Epithelial cell of proximal tubule (primary cell): Measurements from ENCODE around the gene MCC. TPM values are rescaled to one million over a fixed set of nuclear protein-coding genes. Genes with fewer than 3 reads are reported as not detected.

ENCODE experiments used
- DNase-seq: peaks from one replicate; pipeline ENCODE4 v3.0.0-alpha.2; 2011; ENCODE audit warnings: low read depth
- H3K4me3 ChIP-seq: 2 replicates; pipeline ENCODE4 v1.5.1; 2011; ENCODE audit warnings: low read depth, mild to moderate bottlenecking, low read length
- CTCF ChIP-seq: conservative IDR thresholded peaks from 2 replicates; pipeline ENCODE4 v1.5.1; 2012; ENCODE audit warnings: low read depth, mild to moderate bottlenecking, low read length
- total RNA-seq: library from RNA; depleted of rRNA; stranded (reverse); fragments of >200 nt; gene quantifications from 2 replicates; pipeline ENCODE4 v1.2.3, GENCODE V29; 2015

MCC gene
- total RNA-seq, 1 donor from 2014 or later, result 6.3 TPM

GRCh38 chr5:113124914-113125313 is 363.3 kb downstream of the MCC start:
- DNase-seq, result no peak
- TF ChIP-seq CTCF, result no peak
- H3K4me3 ChIP-seq, result no peak overlapping the region

- TF ChIP-seq CTCF, result no peak
- no peak for DNase-seq
These were observed 364.0 kb downstream of the MCC start for GRCh38 chr5:113124265-113124664.

GRCh38 chr5:113123618-113124017 is 364.6 kb downstream of the MCC start:
- no peak for DNase-seq
- H3K4me3 ChIP-seq, result no peak overlapping the region
- peak; percentile 57 for TF ChIP-seq CTCF

More at GRCh38 chr5:113124265-113124664, 364.0 kb downstream of the MCC start:
- no peak overlapping the region for H3K4me3 ChIP-seq

- no peak for DNase-seq
- no peak for TF ChIP-seq CTCF
- H3K4me3 ChIP-seq, result no peak overlapping the region
These were observed 366.2 kb downstream of the MCC start for GRCh38 chr5:113122053-113122452.

GRCh38 chr5:113119246-113119924 is 368.9 kb downstream of the MCC start:
- no peak for DNase-seq
- H3K4me3 ChIP-seq, result no peak overlapping the region
- no peak for TF ChIP-seq CTCF

- no peak overlapping the region for H3K4me3 ChIP-seq
- no peak for TF ChIP-seq CTCF
- no peak for DNase-seq
These were observed 369.5 kb downstream of the MCC start for GRCh38 chr5:113118765-113119164.

GRCh38 chr5:113118298-113118697 is 370.0 kb downstream of the MCC start:
- DNase-seq, result no peak
- TF ChIP-seq CTCF, result no peak
- H3K4me3 ChIP-seq, result no peak overlapping the region
